ENCODE results near the gene SLC66A2.
A peak's percentile ranks its signal among the peaks of the same experiment; 100 is the strongest.

Gene SLC66A2

GRCh38 chr18:79862562-79862961 is 88.9 kb downstream of the SLC66A2 start:
- H3K4me3 ChIP-seq (ENCODE audit: low read length), result no peak overlapping the region
- no peak for DNase-seq (ENCODE audit: low read depth)
- TF ChIP-seq, protein P1, sequence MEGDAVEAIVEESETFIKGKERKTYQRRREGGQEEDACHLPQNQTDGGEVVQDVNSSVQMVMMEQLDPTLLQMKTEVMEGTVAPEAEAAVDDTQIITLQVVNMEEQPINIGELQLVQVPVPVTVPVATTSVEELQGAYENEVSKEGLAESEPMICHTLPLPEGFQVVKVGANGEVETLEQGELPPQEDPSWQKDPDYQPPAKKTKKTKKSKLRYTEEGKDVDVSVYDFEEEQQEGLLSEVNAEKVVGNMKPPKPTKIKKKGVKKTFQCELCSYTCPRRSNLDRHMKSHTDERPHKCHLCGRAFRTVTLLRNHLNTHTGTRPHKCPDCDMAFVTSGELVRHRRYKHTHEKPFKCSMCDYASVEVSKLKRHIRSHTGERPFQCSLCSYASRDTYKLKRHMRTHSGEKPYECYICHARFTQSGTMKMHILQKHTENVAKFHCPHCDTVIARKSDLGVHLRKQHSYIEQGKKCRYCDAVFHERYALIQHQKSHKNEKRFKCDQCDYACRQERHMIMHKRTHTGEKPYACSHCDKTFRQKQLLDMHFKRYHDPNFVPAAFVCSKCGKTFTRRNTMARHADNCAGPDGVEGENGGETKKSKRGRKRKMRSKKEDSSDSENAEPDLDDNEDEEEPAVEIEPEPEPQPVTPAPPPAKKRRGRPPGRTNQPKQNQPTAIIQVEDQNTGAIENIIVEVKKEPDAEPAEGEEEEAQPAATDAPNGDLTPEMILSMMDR (conservative IDR thresholded peaks at IDR 0.05; ENCODE audit: low read depth, low read length), result no peak

DNA sequence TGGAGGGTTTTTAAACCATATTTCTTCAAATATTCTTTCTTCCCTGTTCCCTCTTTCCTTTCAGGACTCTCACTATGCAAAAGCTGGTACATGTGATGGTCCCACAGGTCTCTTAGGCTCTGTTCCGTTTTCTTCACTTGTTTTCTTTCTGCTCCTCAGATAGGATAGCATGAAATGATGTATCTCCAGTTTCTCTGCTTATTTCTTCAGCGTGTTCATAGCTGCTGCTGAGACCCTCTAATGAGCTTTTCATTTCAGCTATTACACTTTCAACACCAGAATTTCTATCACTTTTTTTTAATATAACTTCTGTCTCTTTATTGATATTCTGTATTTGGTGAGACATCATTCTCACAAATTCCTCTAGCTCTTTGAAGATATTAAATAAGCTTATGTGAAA is 89.8 kb downstream of the SLC66A2 start:
- no peak for DNase-seq (ENCODE audit: low read depth)
- no peak overlapping the region for H3K4me3 ChIP-seq (ENCODE audit: low read length)
- TF ChIP-seq, protein P1 (conservative IDR thresholded peaks at IDR 0.05; ENCODE audit: low read depth, low read length), result no peak

- TF ChIP-seq, protein P1 (conservative IDR thresholded peaks at IDR 0.05; ENCODE audit: low read depth, low read length), result no peak
- H3K4me3 ChIP-seq (ENCODE audit: low read length), result no peak overlapping the region
- DNase-seq (ENCODE audit: low read depth), result no peak
Measured at GRCh38 chr18:79859314-79859713, 92.1 kb downstream of the SLC66A2 start.

GRCh38 chr18:79857082-79857671 is 94.3 kb downstream of the SLC66A2 start:
- peak overlapping the region; percentile 26 for H3K4me3 ChIP-seq (ENCODE audit: low read length)
- TF ChIP-seq, protein P1 (conservative IDR thresholded peaks at IDR 0.05; ENCODE audit: low read depth, low read length), result no peak
- DNase-seq (ENCODE audit: low read depth), result peak; percentile 81

DNA sequence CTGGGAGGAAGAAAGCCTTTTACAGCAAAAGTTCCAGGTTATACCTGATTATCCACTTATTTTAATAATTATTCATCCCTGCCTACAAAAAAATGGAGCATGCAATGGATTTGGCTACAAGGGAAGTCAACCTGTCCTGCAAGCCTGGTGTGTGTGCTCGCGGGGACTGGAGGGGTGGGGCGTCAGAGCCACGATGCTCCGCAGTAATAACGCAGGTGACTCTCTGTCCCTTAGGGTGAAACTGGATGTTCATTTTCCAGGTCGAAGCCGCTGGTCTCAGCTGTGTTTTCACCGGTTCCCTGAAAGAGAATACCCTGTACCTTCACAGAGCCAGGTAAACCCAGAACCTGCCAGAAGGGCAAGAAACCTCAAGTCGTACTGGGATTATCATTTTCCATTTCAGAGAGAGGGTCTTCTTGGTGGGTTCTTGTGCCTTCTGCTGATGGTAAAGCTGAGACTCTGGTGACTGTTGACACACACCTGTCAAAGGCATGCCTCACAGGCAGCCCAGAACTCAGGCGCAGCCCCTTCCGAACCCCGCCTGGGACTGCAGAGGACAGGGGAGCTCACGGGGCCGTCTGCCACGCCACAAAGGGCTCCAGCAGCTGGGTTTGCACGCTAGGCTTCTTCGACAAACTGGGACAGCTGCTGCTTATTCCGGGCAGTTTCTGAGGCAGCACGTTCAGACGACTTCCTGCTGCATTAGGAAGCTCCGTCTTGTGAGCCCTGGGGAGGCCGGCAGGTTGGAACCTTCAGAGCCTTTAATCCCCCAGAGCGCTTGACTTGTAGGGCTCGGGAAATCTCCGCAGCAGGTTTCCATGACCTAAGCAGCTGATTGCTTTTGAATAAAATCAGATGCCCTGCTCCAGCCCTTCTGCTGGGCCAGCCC is 95.1 kb downstream of the SLC66A2 start:
- DNase-seq (ENCODE audit: low read depth), result peak; percentile 77
- TF ChIP-seq, protein P1 (conservative IDR thresholded peaks at IDR 0.05; ENCODE audit: low read depth, low read length), result no peak
- H3K4me3 ChIP-seq (ENCODE audit: low read length), result no peak overlapping the region

GRCh38 chr18:79855147-79855933 is 96.1 kb downstream of the SLC66A2 start:
- DNase-seq (ENCODE audit: low read depth), result no peak
- TF ChIP-seq, protein P1 (conservative IDR thresholded peaks at IDR 0.05; ENCODE audit: low read depth, low read length), result no peak
- H3K4me3 ChIP-seq (ENCODE audit: low read length), result no peak overlapping the region

Data from retinal pigment epithelial cell (primary cell).